Adrenal gland (tissue), 12 donors: ENCODE data around the gene UNC93B1. TPM values are rescaled to one million over a fixed set of nuclear protein-coding genes. Genes with fewer than 3 reads are reported as not detected.
"Not testable (repeated sequence)": the region's sequence is repeated elsewhere in the genome, so short reads cannot be mapped to it uniquely, and the experiment has no call there.

Source experiments
- DNase-seq, 7 donors: peaks; one replicate each; pipeline ENCODE4 v3.0.0-alpha.2; 2019 to 2020
- H3K27ac ChIP-seq, 5 donors: fragments of 200-600 bp; sonication (generic) in 4 of 5; 1 replicate in 3 of 5; 2 replicates in 2 of 5; pipeline versions ENCODE4 v1.5.1 to v1.8.0; 2016 to 2020; ENCODE audit warnings: mild to moderate bottlenecking in 1 of 5
- H3K27me3 ChIP-seq: fragments of 200-600 bp; 2 replicates; pipeline ENCODE4 v1.8.0; 2021
- H3K36me3 ChIP-seq, 2 donors: fragments of 200-600 bp; replicated peaks in 1 of 2; 1 replicate in 1 of 2; 2 replicates in 1 of 2; pipeline versions ENCODE4 v1.5.1 to v1.8.0; 2018 to 2022
- H3K4me1 ChIP-seq, 2 donors: fragments of 200-600 bp; replicated peaks in 1 of 2; 1 replicate in 1 of 2; 2 replicates in 1 of 2; pipeline versions ENCODE4 v1.5.1 to v1.8.0; 2018 to 2021
- H3K4me3 ChIP-seq, 4 donors: fragments of 200-600 bp; sonication (generic) in 3 of 4; one replicate each; pipeline ENCODE4 v1.5.1; 2016 to 2018
- H3K9me3 ChIP-seq, 3 donors: fragments of 200-600 bp; sonication (generic) in 1 of 3; replicated peaks in 1 of 3; 1 replicate in 2 of 3; 2 replicates in 1 of 3; pipeline versions ENCODE4 v1.5.1 to v1.8.0; 2016 to 2021
- WGBS, 4 donors: extraction: QIAGEN DNeasy Blood & Tissue Kit in 2 of 4; methylation state at CpG; one replicate each; pipeline versions ENCODE4 v1.1.5 to v1.1.7; 2013 to 2017; 5-methylcytosine and 5-hydroxymethylcytosine counted together
- intact Hi-C, 2 donors: fragments of 100-400 bp; cut with DNase I; formaldehyde crosslinking; loops; one replicate each; pipeline versions ENCODE4 v1.14.1 to v1.15.0; 2022 to 2023
- microRNA-seq, 3 donors: library from miRNA; unstranded; fragments of <30 nt; microRNA quantifications; one replicate each; pipeline ENCODE4, GENCODE V29; 2017 to 2020
- polyA plus RNA-seq, 3 donors: library from polyadenylated mRNA; stranded (reverse); fragments of 200-250 nt in 2 of 3; fragments of 350-450 nt in 1 of 3; fragmentation: Illumina TruSeq in 1 of 3; extraction: RNeasy Lipid Tissue Mini Kit (QIAGEN cat#74804) in 1 of 3; gene quantifications; one replicate each; pipeline ENCODE4 v1.2.3, GENCODE V29; 2013 to 2014
- small RNA-seq, 2 donors: library from RNA; depleted of rRNA; stranded (forward); fragments of <200 nt; gene quantifications; one replicate each; pipeline ENCODE3, GENCODE V24; 2016
- total RNA-seq, 9 donors: library from RNA; depleted of rRNA in 4 of 9; stranded (reverse); fragments of >200 nt in 4 of 9; fragments of 120-200 nt in 1 of 9; fragmentation: NEBNext Ultra II Directional in 1 of 9; extraction: Animal tissue kit (Norgen Biotek cat#: 25700) in 1 of 9; gene quantifications; one replicate each; pipeline versions ENCODE4 v1.1.0 to v1.2.4, GENCODE V29; 2013 to 2023
- donor health status: healthy with polysubstance abuse.
- donor health status: Bipolar disorder and iron deficiency.
- donor health status: DM: yes; HTN: yes; CAD: no.
- donor health status: DM: no; HTN: no; CAD: no.
- donor health status: DM: no; HTN: no; CAD: no.
- donor health status: DM: yes; HTN: yes; CAD: no.

UNC93B1 gene
- total and polyA plus RNA-seq, 12 donors = 4.3 to 81.2 (median 57.3) TPM

DNA sequence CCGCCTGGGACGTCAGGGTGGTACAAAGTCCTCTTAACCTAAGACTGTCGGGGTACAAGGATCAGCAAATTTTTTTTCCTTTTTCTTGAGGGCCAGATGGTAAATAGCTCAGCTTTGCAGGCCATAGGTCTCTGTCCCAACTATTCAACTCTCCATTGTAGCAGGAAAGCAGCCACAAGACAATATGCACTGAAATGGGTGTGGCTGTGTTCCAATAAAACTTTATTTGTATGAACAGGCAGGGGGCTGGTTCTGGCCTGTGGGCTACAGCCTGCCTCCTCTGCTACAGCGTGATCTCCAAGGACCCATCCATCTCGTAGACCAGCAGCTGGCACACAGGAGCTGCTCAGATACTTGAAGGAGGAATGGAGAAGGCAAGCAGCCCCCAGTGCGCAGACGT, 56.1 kb downstream of the UNC93B1 start:
- H3K27me3 ChIP-seq, intact Hi-C loops, H3K27ac ChIP-seq, H3K4me3 ChIP-seq, H3K36me3 ChIP-seq, H3K9me3 ChIP-seq, H3K4me1 ChIP-seq, DNase-seq: not testable (repeated sequence)
- 88 to 100% (median 96%) methylated on average over 3 to 5 of the region's 7 CpGs; no CpG with 5 or more reads in 1 of the 4 donors for WGBS, 4 donors

DNA sequence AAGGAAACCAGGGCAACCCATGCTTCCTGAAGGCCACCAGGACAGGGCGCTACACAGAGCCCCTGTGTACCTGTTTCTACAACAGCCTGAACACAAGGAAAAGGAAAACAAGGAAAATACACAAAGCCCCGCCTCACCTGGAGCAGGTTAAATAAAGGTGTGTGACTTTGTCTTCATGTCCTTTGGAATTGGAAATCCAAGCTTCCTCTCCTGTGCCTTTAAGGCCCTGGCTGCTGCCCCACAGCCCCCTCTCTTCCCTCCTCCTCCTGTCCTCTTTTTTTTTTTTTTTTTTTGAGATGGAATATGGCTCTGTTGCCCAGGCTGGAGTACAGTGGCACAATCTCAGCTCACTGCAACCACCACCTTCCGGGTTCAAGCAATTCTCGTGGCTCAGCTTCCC, 57.5 kb downstream of the UNC93B1 start:
- H3K27me3 ChIP-seq, intact Hi-C loops, H3K9me3 ChIP-seq, H3K36me3 ChIP-seq, DNase-seq, H3K4me3 ChIP-seq, H3K27ac ChIP-seq, H3K4me1 ChIP-seq: not testable (repeated sequence)
- 82 to 92% (median 87%) methylated on average over 4 of the region's 4 CpGs for WGBS, 4 donors

GRCh38 chr11:67943406-67943805, 60.5 kb downstream of the UNC93B1 start:
- H3K4me3 ChIP-seq, H3K27ac ChIP-seq, H3K36me3 ChIP-seq, H3K9me3 ChIP-seq, H3K4me1 ChIP-seq, H3K27me3 ChIP-seq, intact Hi-C loops, DNase-seq: not testable (repeated sequence)
- 60 to 77% (median 68%) methylated on average over 1 to 4 of the region's 5 CpGs; no CpG with 5 or more reads in 1 of the 4 donors for WGBS, 4 donors

Small RNA genes within 50 kb of the gene (microRNA-seq; reads per million reads assigned to microRNA genes)
- gene MIR4691 = 0 to 1.1 (median 0) reads per million in 3 donors
- 0.28 to 0.76 (median 0.45) reads per million in 3 donors for gene MIR6753
- 1.3 to 3.4 (median 1.7) reads per million in 3 donors for gene MIR7113

Small RNA genes within 50 kb of the gene (small RNA-seq; reads per million reads assigned to genes)
- gene MIR6753 = 0 to 0.08 reads per million in 2 donors

Other genes starting within 250 kb of the UNC93B1 start
- 10 to 100 TPM in 8 of 9 donors, under 1 TPM in 1; 0.72 to 70.3 (median 55.0) TPM for gene ALDH3B1, start 6.2 kb upstream of the UNC93B1 start, total RNA-seq
- gene ALDH3B1, start 6.2 kb upstream of the UNC93B1 start, polyA plus RNA-seq = 10 to 100 TPM; 24.4 to 35.4 (median 26.9) TPM
- 1,000 to 10,000 TPM in 1 of 9 donors, 100 to 1,000 TPM in 8; 346 to 1,037 (median 479) TPM for gene NDUFS8, start 26.6 kb upstream of the UNC93B1 start, total RNA-seq
- gene NDUFS8, start 26.6 kb upstream of the UNC93B1 start, polyA plus RNA-seq = 100 to 1,000 TPM; 199 to 814 (median 571) TPM
- 100 to 1,000 TPM in 8 of 9 donors, 10 to 100 TPM in 1; 57.0 to 384 (median 257) TPM for gene TCIRG1, start 34.9 kb upstream of the UNC93B1 start, total RNA-seq
- 1,000 to 10,000 TPM in 1 of 3 donors, 100 to 1,000 TPM in 1, 10 to 100 TPM in 1; 28.4 to 1,150 (median 823) TPM for gene TCIRG1, start 34.9 kb upstream of the UNC93B1 start, polyA plus RNA-seq
- 10 to 100 TPM; 26.6 to 67.0 (median 49.9) TPM for gene CHKA, start 117.3 kb upstream of the UNC93B1 start, total RNA-seq
- gene CHKA, start 117.3 kb upstream of the UNC93B1 start, polyA plus RNA-seq = 100 to 1,000 TPM in 1 of 3 donors, 10 to 100 TPM in 2; 76.1 to 105 (median 94.6) TPM
- gene KMT5B, start 209.2 kb upstream of the UNC93B1 start, total RNA-seq = 100 to 1,000 TPM in 1 of 9 donors, 10 to 100 TPM in 8; 22.6 to 121 (median 39.7) TPM
- 10 to 100 TPM; 23.3 to 45.1 (median 30.2) TPM for gene KMT5B, start 209.2 kb upstream of the UNC93B1 start, polyA plus RNA-seq